OCI-M2 (cell line): Measurements from ENCODE around the gene CACNA1A.
"Not testable (repeated sequence)": the region's sequence is repeated elsewhere in the genome, so short reads cannot be mapped to it uniquely, and the experiment has no call there.

Source experiments
- DNase-seq: peaks from one replicate; lab custom pipeline; 2025; ENCODE audit not compliant: unreplicated experiment; lab: John Stamatoyannopoulos, UW

Gene CACNA1A

GRCh38 chr19:13207846-13208671 is 298.2 kb downstream of the CACNA1A start:
- DNase-seq = no peak

GRCh38 chr19:13207237-13207845 is 298.9 kb downstream of the CACNA1A start:
- no peak for DNase-seq

- DNase-seq = no peak
Observed at GRCh38 chr19:13206587-13206986, 299.7 kb downstream of the CACNA1A start.

- DNase-seq = not testable (repeated sequence)
Observed at GRCh38 chr19:13202112-13202511, 304.2 kb downstream of the CACNA1A start.

- no peak for DNase-seq
Observed at GRCh38 chr19:13198634-13199033, 307.6 kb downstream of the CACNA1A start.

- no peak for DNase-seq
Observed at GRCh38 chr19:13195678-13196077, 310.6 kb downstream of the CACNA1A start.

- DNase-seq = no peak
Observed at GRCh38 chr19:13190781-13191540, 315.3 kb downstream of the CACNA1A start.

GRCh38 chr19:13189600-13189999 is 316.7 kb downstream of the CACNA1A start:
- DNase-seq = no peak

- DNase-seq = no peak
Observed at GRCh38 chr19:13187419-13187818, 318.9 kb downstream of the CACNA1A start.

GRCh38 chr19:13186688-13187087 is 319.6 kb downstream of the CACNA1A start:
- not testable (repeated sequence) for DNase-seq

- not testable (repeated sequence) for DNase-seq
Observed at GRCh38 chr19:13185763-13186657, 320.3 kb downstream of the CACNA1A start.

GRCh38 chr19:13184926-13185325 is 321.4 kb downstream of the CACNA1A start:
- not testable (repeated sequence) for DNase-seq

GRCh38 chr19:13181747-13182388 is 324.4 kb downstream of the CACNA1A start:
- DNase-seq = no peak

GRCh38 chr19:13178291-13178690 is 328.0 kb downstream of the CACNA1A start:
- not testable (repeated sequence) for DNase-seq

GRCh38 chr19:13177584-13177983 is 328.7 kb downstream of the CACNA1A start:
- DNase-seq = not testable (repeated sequence)

- no peak for DNase-seq
Observed at GRCh38 chr19:13176345-13176744, 329.9 kb downstream of the CACNA1A start.

GRCh38 chr19:13173139-13173737 is 333.0 kb downstream of the CACNA1A start:
- no peak for DNase-seq

GRCh38 chr19:13172346-13173138 is 333.7 kb downstream of the CACNA1A start:
- DNase-seq = no peak

- DNase-seq = no peak
Observed at GRCh38 chr19:13171146-13171545, 335.1 kb downstream of the CACNA1A start.
